IMR-90 (cell line): ENCODE data around the gene ZNF497. TPM values are rescaled to one million over a fixed set of nuclear protein-coding genes. Genes with fewer than 3 reads are reported as not detected.
A peak's percentile ranks its signal among the peaks of the same experiment; 100 is the strongest.

Experiments
- ATAC-seq: fragments of 200-7000 bp; cut with Tn5 transposase; 2 replicates; pipeline ENCODE4 v1.9.1; 2020; ENCODE audit warnings: low read depth, mild to moderate bottlenecking, moderate library complexity
- BruUV-seq: library from RNA; stranded (reverse); fragments of 400-500 nt; replicated peaks from 2 replicates; lab custom pipeline; 2021; lab: Mats Ljungman, UMichigan
- CTCF ChIA-PET: fragments of 300-600 bp; formaldehyde crosslinking; extraction: SDS; loops from one replicate; lab custom pipeline; 2021; ENCODE audit warnings: antibody characterized with exemption; lab: Yijun Ruan, JAX
- POLR2A ChIA-PET: fragments of 300-600 bp; sonication (Branson Sonifier 250); formaldehyde crosslinking; loops from one replicate; lab custom pipeline; 2022; ENCODE audit warnings: antibody characterized with exemption; ENCODE audit not compliant: unreplicated experiment; lab: Charles Lee
- DNase-seq: peaks from one replicate; pipeline ENCODE4 v3.0.0; 2013
- H2AFZ ChIP-seq: replicated peaks from 2 replicates; pipeline ENCODE3; 2013; ENCODE audit warnings: low read length, mild to moderate bottlenecking; ENCODE audit not compliant: poor library complexity
- H2AK5ac ChIP-seq: 2 replicates; pipeline ENCODE4 v1.6.1; 2013; ENCODE audit warnings: low read depth, low read length, inconsistent platforms
- H2AK9ac ChIP-seq: replicated peaks from 2 replicates; pipeline ENCODE3; 2013; ENCODE audit warnings: mild to moderate bottlenecking, low read depth, low read length, moderate library complexity; ENCODE audit not compliant: poor library complexity
- H2BK120ac ChIP-seq: 2 replicates; pipeline ENCODE4 v1.6.1; 2013; ENCODE audit warnings: low read depth, low read length, inconsistent platforms
- H2BK15ac ChIP-seq: 3 replicates; pipeline ENCODE4 v1.6.1; 2013; ENCODE audit warnings: low read depth, low read length, inconsistent platforms
- H2BK20ac ChIP-seq: 2 replicates; pipeline ENCODE4 v1.6.1; 2013; ENCODE audit warnings: low read depth, mild to moderate bottlenecking, inconsistent platforms, low read length, moderate library complexity
- H2BK5ac ChIP-seq: 2 replicates; pipeline ENCODE4 v1.6.1; 2013; ENCODE audit warnings: mild to moderate bottlenecking, low read depth, low read length, inconsistent platforms; ENCODE audit not compliant: poor library complexity, severe bottlenecking
- H3K14ac ChIP-seq: replicated peaks from 2 replicates; pipeline ENCODE4 v1.6.1; 2013; ENCODE audit warnings: low read depth, low read length, inconsistent platforms
- H3K18ac ChIP-seq: 2 replicates; pipeline ENCODE4 v1.6.1; 2013; ENCODE audit warnings: low read depth, low read length, control low read depth
- H3K23ac ChIP-seq: 2 replicates; pipeline ENCODE4 v1.6.1; 2013; ENCODE audit warnings: low read depth, low read length, inconsistent platforms
- H3K27ac ChIP-seq: 2 replicates; pipeline ENCODE4 v1.5.1; 2013; ENCODE audit warnings: mild to moderate bottlenecking, control low read depth, low read length; ENCODE audit not compliant: insufficient read depth
- H3K27me3 ChIP-seq: 2 replicates; pipeline ENCODE4 v1.6.1; 2013; ENCODE audit warnings: low read length; ENCODE audit not compliant: control insufficient read depth, insufficient read depth
- H3K36me3 ChIP-seq: 2 replicates; pipeline ENCODE4 v1.6.1; 2013; ENCODE audit warnings: low read length, mixed read lengths; ENCODE audit not compliant: control insufficient read depth, insufficient read depth
- H3K4ac ChIP-seq: 2 replicates; pipeline ENCODE4 v1.6.1; 2013; ENCODE audit warnings: low read depth, low read length, inconsistent platforms
- H3K4me1 ChIP-seq: 2 replicates; pipeline ENCODE4 v1.6.1; 2013; ENCODE audit warnings: low read length, mixed read lengths; ENCODE audit not compliant: control insufficient read depth, insufficient read depth
- H3K4me2 ChIP-seq: 2 replicates; pipeline ENCODE4 v1.6.1; 2013; ENCODE audit warnings: low read depth, mild to moderate bottlenecking, control low read depth, low read length, moderate library complexity
- H3K4me3 ChIP-seq: 2 replicates; pipeline ENCODE4 v1.5.1; 2013; ENCODE audit warnings: low read depth, mild to moderate bottlenecking, control low read depth, low read length, moderate library complexity; ENCODE audit not compliant: insufficient read depth
- H3K56ac ChIP-seq: 2 replicates; pipeline ENCODE4 v1.6.1; 2013; ENCODE audit warnings: low read length, inconsistent platforms; ENCODE audit not compliant: insufficient read depth; ENCODE audit errors: extremely low read depth
- H3K79me1 ChIP-seq, 2 experiments: 2 replicates each; pipeline ENCODE4 v1.6.1; 2013; ENCODE audit warnings: low read length in 2 of 2, inconsistent platforms in 1 of 2, low read depth in 1 of 2
- H3K9ac ChIP-seq: 2 replicates; pipeline ENCODE4 v1.6.1; 2013; ENCODE audit warnings: low read depth, low read length, control low read depth
- H3K9me1 ChIP-seq: 2 replicates; pipeline ENCODE4 v1.6.1; 2013; ENCODE audit warnings: low read length, inconsistent platforms; ENCODE audit not compliant: insufficient read depth
- H3K9me3 ChIP-seq: 2 replicates; pipeline ENCODE4 v1.6.1; 2013; ENCODE audit warnings: low read length; ENCODE audit not compliant: control insufficient read depth, insufficient read depth
- H4K20me1 ChIP-seq: 2 replicates; pipeline ENCODE4 v1.6.1; 2013; ENCODE audit warnings: low read length, inconsistent platforms; ENCODE audit not compliant: insufficient read depth
- H4K5ac ChIP-seq: 2 replicates; pipeline ENCODE4 v1.6.1; 2013; ENCODE audit warnings: mild to moderate bottlenecking, low read depth, low read length, control low read depth
- H4K8ac ChIP-seq, 2 experiments: 2 replicates each; pipeline ENCODE4 v1.6.1; 2013; ENCODE audit warnings: low read depth in 2 of 2, low read length in 2 of 2, control low read depth in 1 of 2, inconsistent platforms in 1 of 2
- H4K91ac ChIP-seq: 2 replicates; pipeline ENCODE4 v1.6.1; 2013; ENCODE audit warnings: low read depth, low read length, inconsistent platforms; ENCODE audit not compliant: insufficient read depth
- CEBPB ChIP-seq: IDR thresholded peaks from 2 replicates; pipeline ENCODE4 v1.6.1; 2012; ENCODE audit warnings: low read depth, low read length, improper control_type of control experiment
- CHD1 ChIP-seq: IDR thresholded peaks from 2 replicates; pipeline ENCODE4 v1.6.1; 2012; ENCODE audit warnings: low read depth, low read length, improper control_type of control experiment
- MAFK ChIP-seq: IDR thresholded peaks from 2 replicates; pipeline ENCODE4 v1.6.1; 2012; ENCODE audit warnings: low read depth, low read length, improper control_type of control experiment
- MAZ ChIP-seq: IDR thresholded peaks from 2 replicates; pipeline ENCODE4 v1.6.1; 2012; ENCODE audit warnings: low read depth, mild to moderate bottlenecking, low read length, improper control_type of control experiment, moderate library complexity, borderline replicate concordance
- MXI1 ChIP-seq: IDR thresholded peaks from 2 replicates; pipeline ENCODE4 v1.6.1; 2012; ENCODE audit warnings: low read depth, mild to moderate bottlenecking, low read length, moderate library complexity, borderline replicate concordance
- NFE2L2 ChIP-seq: fragments of 150-350 bp; IDR thresholded peaks from 2 replicates; pipeline ENCODE4 v1.6.1; 2016; ENCODE audit warnings: low read depth, mild to moderate bottlenecking, low read length
- POLR2A ChIP-seq: IDR thresholded peaks from 2 replicates; pipeline ENCODE4 v1.6.1; 2012; ENCODE audit warnings: mild to moderate bottlenecking, low read depth, low read length
- RFX5 ChIP-seq: IDR thresholded peaks from 2 replicates; pipeline ENCODE4 v1.8.0; 2012; ENCODE audit warnings: low read depth, mild to moderate bottlenecking, low read length, moderate library complexity
- SMC3 ChIP-seq: fragments of 150-350 bp; IDR thresholded peaks from 2 replicates; pipeline ENCODE4 v1.6.1; 2016; ENCODE audit warnings: low read depth, mild to moderate bottlenecking, antibody characterized with exemption, low read length, moderate library complexity
- WGBS, 2 experiments: methylation state at CpG; one replicate each; pipeline versions ENCODE4 v1.1.5 to v1.1.7; 2013; ENCODE audit warnings: missing lambda C conversion rate in 2 of 2; ENCODE audit not compliant: insufficient read length in 1 of 2; ENCODE audit errors: extremely low coverage in 2 of 2; 5-methylcytosine and 5-hydroxymethylcytosine counted together
- dilution Hi-C: fragments of 300-500 bp; cut with HindIII; formaldehyde crosslinking; loops from one replicate; pipeline ENCODE4 v1.14.3; 2018; ENCODE audit warnings: low sequenced_read_pairs; ENCODE audit not compliant: unreplicated experiment
- in situ Hi-C: fragments of 300-500 bp; cut with MboI; formaldehyde crosslinking; loops from 3 replicates; pipeline ENCODE4 v1.14.3; 2019; ENCODE audit warnings: low sequenced_read_pairs, inconsistent platforms, mixed read lengths
- intact Hi-C: fragments of 100-400 bp; cut with micrococcal nuclease; formaldehyde crosslinking; loops from 2 replicates; pipeline ENCODE4 v1.10.0; 2022
- polyA plus RNA-seq, 3 experiments: library from polyadenylated mRNA; depleted of rRNA; stranded (reverse); fragments of >200 nt; gene quantifications; 2 replicates each; pipeline ENCODE4 v1.2.3, GENCODE V29; 2012; ENCODE audit warnings: low replicate concordance in 1 of 3
- total RNA-seq: library from RNA; depleted of rRNA; stranded (reverse); fragments of >200 nt; gene quantifications from 2 replicates; pipeline ENCODE4 v1.2.3, GENCODE V29; 2012
- TF ChIP-seq, protein P1 (sequence below): fragments of 150-350 bp; IDR thresholded peaks from 2 replicates; pipeline ENCODE4 v1.6.1; 2016; ENCODE audit warnings: low read depth, mild to moderate bottlenecking, low read length, moderate library complexity, borderline replicate concordance
- TF ChIP-seq, protein P2 (sequence below): conservative IDR thresholded peaks from 2 replicates; pipeline ENCODE4 v1.5.1; 2012; ENCODE audit warnings: mild to moderate bottlenecking, low read depth, low read length, improper control_type of control experiment

The ZNF497 gene
- total and polyA plus RNA-seq, 2 of the 4 experiments (the other 2 are of a cell fraction), result 0.18 to 0.24 TPM

GRCh38 chr19:58387338-58388174 is 25.0 kb upstream of the ZNF497 start (continued):
- no peak for TF ChIP-seq MAZ
- TF ChIP-seq SMC3, result no peak; the same call in 1 of the 2 replicates

GRCh38 chr19:58386576-58387337 is 24.2 kb upstream of the ZNF497 start, which contains the start of gene RPS5:
RPS5 (plus strand) TSS chr19:58387269; CDS start chr19:58388138, 869 bp downstream.
- WGBS, 2 experiments, result 0% methylated on average over 31 of the region's 64 CpGs; no CpG with 5 or more reads in 1 of the 2 experiments
- peak within 1 kb of the TSS; percentile 92 for H4K91ac ChIP-seq
- peak within 1 kb of the TSS; percentile 96 for H2AFZ ChIP-seq
- dilution Hi-C loops, result no loop called here
- intact Hi-C loops, result loop anchor here (1.0 kb wide), 1 partner anchor 113 kb away; no protein-coding TSS in a partner anchor
- peak within 1 kb of the TSS; percentile 92 for H3K56ac ChIP-seq
- peak within 1 kb of the TSS; percentile 97 for H3K23ac ChIP-seq
- H2BK5ac ChIP-seq, result peak within 1 kb of the TSS; percentile 87
- no peaks in the 10 kb centered on the region for H3K27me3 ChIP-seq
- H4K5ac ChIP-seq, result peak within 1 kb of the TSS; percentile 70
- H3K9me3 ChIP-seq, result no peaks in the 10 kb centered on the region
- peaks cover 21% of the 10 kb centered on the region for H3K9me1 ChIP-seq
- DNase-seq, result peak; percentile 99
- peaks cover 15 to 55% of the 10 kb centered on the region in 2 experiments; a peak in 3 of 4 replicates for H3K79me1 ChIP-seq
- peaks cover 5% of the 10 kb centered on the region for H3K36me3 ChIP-seq
- in situ Hi-C loops, result no loop called here
- H3K27ac ChIP-seq, result peak within 1 kb of the TSS; percentile 86
- no peak within 1 kb of the TSS for H2BK20ac ChIP-seq
- no peak within 1 kb of the TSS for H2BK15ac ChIP-seq
- H3K4me1 ChIP-seq, result peaks cover 12% of the 10 kb centered on the region
- H3K4me2 ChIP-seq, result peak within 1 kb of the TSS; percentile 97
- peak within 1 kb of the TSS; percentile 93 for H3K9ac ChIP-seq
- peak within 1 kb of the TSS; percentile 52 for H2BK120ac ChIP-seq
- H3K4ac ChIP-seq, result peak within 1 kb of the TSS; percentile 90
- ChIA-PET POLR2A (no interaction called here), CTCF (no interaction called here)
- peak within 1 kb of the TSS; percentile 92 for H3K14ac ChIP-seq
- peak within 1 kb of the TSS; percentile 95 for H2AK5ac ChIP-seq
- BruUV-seq, result no TSS peak
- peak within 1 kb of the TSS; percentile 38 for H3K18ac ChIP-seq
- peak within 1 kb of the TSS; percentile 93 to 96 for H4K8ac ChIP-seq
- ATAC-seq, result peak; percentile 91
- peak within 1 kb of the TSS; percentile 61 for H3K4me3 ChIP-seq
- peak within 1 kb of the TSS; percentile 100 for H2AK9ac ChIP-seq
- H4K20me1 ChIP-seq, result peaks cover 32% of the 10 kb centered on the region
- TF ChIP-seq RFX5 (no peak), POLR2A (peak; percentile 99), MXI1 (peak; percentile 99), MAFK (no peak), MAZ (peak; percentile 8; the same call in 1 of the 2 replicates), NFE2L2 (no peak), CEBPB (peak; percentile 88), CHD1 (peak; percentile 73; the same call in 1 of the 2 replicates)
- TF ChIP-seq, protein P1, sequence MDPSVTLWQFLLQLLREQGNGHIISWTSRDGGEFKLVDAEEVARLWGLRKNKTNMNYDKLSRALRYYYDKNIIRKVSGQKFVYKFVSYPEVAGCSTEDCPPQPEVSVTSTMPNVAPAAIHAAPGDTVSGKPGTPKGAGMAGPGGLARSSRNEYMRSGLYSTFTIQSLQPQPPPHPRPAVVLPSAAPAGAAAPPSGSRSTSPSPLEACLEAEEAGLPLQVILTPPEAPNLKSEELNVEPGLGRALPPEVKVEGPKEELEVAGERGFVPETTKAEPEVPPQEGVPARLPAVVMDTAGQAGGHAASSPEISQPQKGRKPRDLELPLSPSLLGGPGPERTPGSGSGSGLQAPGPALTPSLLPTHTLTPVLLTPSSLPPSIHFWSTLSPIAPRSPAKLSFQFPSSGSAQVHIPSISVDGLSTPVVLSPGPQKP, result no peak
- TF ChIP-seq, protein P2, sequence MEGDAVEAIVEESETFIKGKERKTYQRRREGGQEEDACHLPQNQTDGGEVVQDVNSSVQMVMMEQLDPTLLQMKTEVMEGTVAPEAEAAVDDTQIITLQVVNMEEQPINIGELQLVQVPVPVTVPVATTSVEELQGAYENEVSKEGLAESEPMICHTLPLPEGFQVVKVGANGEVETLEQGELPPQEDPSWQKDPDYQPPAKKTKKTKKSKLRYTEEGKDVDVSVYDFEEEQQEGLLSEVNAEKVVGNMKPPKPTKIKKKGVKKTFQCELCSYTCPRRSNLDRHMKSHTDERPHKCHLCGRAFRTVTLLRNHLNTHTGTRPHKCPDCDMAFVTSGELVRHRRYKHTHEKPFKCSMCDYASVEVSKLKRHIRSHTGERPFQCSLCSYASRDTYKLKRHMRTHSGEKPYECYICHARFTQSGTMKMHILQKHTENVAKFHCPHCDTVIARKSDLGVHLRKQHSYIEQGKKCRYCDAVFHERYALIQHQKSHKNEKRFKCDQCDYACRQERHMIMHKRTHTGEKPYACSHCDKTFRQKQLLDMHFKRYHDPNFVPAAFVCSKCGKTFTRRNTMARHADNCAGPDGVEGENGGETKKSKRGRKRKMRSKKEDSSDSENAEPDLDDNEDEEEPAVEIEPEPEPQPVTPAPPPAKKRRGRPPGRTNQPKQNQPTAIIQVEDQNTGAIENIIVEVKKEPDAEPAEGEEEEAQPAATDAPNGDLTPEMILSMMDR, result no peak
